ENCODE data around the gene ANKRD44. TPM values are rescaled to one million over a fixed set of nuclear protein-coding genes. Genes with fewer than 3 reads are reported as not detected.

ANKRD44 gene
- total RNA-seq, 4 donors from 2014 or later, result 22.8 to 69.1 (median 37.5) TPM

DNA sequence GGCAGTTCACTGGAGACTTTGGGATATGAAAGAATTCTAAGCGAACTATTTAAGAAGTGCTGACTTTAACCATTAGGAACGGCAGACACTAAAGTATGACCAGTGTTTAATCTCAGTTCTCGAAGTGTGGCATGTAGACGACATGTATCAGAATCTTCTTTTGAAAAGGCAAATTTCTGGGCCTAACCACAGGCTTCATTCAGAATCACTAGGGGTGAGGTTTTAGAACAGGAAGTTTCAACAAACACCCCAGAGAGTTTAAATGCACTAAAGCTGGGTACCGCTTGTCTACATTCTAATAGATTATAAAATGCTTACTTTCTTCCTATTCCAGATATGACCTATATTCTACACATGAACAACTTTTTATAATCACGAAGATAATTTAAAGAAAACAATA, 180.3 kb downstream of the ANKRD44 start:
- TF ChIP-seq, protein P1, sequence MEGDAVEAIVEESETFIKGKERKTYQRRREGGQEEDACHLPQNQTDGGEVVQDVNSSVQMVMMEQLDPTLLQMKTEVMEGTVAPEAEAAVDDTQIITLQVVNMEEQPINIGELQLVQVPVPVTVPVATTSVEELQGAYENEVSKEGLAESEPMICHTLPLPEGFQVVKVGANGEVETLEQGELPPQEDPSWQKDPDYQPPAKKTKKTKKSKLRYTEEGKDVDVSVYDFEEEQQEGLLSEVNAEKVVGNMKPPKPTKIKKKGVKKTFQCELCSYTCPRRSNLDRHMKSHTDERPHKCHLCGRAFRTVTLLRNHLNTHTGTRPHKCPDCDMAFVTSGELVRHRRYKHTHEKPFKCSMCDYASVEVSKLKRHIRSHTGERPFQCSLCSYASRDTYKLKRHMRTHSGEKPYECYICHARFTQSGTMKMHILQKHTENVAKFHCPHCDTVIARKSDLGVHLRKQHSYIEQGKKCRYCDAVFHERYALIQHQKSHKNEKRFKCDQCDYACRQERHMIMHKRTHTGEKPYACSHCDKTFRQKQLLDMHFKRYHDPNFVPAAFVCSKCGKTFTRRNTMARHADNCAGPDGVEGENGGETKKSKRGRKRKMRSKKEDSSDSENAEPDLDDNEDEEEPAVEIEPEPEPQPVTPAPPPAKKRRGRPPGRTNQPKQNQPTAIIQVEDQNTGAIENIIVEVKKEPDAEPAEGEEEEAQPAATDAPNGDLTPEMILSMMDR (IDR thresholded peaks at IDR 0.05; ENCODE audit: low read depth), result no peak

DNA sequence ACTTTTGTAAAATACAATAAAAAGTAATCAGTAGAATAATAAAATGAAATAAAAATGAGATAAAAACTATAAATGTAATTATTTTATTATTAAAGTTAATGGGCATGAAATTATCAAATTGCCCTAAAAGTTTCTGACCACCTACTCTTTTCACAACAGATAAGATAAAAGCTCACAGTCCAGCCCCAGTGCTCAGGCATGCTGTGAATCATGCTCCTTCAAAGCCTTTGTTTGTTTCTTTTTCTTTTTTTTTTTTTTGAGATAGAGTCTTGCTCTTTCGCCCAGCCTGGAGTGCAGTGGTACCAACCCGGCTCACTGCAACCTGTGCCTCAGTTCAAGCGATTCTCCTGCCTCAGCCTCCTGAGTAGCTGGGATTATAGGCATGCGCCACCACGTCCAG, 181.7 kb downstream of the ANKRD44 start:
- TF ChIP-seq, protein P1 (IDR thresholded peaks at IDR 0.05; ENCODE audit: low read depth), result no peak

DNA sequence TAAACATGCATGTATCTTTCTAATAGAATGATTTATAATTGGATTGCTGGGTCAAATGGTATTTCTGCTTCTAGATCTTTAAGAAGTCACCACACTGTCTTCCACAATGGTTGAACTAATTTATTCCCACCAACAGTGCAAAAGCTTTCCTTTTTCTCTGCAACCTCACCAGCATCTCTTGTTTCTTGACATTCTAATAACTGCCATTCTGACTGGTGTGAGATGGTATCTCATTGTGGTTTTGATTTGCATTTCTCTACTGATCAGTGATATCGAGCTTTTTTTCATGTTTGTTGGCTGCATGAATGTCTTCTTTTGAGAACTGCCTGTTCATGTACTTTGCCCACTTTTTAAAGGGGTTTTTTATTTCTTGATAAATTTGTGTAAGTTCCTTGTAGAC, 182.5 kb downstream of the ANKRD44 start:
- TF ChIP-seq, protein P1 (IDR thresholded peaks at IDR 0.05; ENCODE audit: low read depth), result no peak

DNA sequence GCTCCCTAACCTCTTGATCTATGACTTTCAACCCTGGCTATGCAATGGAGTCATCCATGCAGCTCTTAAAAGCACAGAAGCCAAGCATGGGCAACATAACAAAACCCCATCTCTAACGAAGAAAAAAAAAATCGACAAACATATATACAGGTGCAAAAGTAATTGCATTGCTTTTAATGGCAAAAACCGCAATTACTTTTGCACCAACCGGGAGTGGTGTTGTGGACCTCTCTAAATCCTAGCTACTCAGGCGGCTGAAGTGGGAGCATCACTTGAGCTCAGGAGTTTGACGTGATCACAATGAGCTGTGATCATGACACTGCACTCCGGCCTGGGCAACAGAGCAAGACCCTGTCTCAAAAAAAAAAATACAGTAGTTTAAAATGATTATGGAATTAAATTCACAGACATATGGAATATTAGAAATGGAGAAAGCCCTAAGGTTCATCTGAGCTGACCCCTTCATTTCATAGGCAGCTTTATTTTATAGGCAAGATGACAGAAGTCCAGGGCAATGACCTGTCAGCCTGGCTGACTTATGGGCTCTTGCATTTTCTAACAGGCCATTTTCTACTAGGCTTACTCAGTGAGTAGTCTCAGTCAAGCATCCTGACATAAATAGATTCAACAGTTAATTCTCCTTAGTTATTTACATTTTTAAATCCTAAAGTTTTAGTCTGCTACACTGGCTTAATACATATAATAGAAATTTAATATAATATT, 183.8 kb downstream of the ANKRD44 start:
- TF ChIP-seq, protein P1 (IDR thresholded peaks at IDR 0.05; ENCODE audit: low read depth), result no peak

DNA sequence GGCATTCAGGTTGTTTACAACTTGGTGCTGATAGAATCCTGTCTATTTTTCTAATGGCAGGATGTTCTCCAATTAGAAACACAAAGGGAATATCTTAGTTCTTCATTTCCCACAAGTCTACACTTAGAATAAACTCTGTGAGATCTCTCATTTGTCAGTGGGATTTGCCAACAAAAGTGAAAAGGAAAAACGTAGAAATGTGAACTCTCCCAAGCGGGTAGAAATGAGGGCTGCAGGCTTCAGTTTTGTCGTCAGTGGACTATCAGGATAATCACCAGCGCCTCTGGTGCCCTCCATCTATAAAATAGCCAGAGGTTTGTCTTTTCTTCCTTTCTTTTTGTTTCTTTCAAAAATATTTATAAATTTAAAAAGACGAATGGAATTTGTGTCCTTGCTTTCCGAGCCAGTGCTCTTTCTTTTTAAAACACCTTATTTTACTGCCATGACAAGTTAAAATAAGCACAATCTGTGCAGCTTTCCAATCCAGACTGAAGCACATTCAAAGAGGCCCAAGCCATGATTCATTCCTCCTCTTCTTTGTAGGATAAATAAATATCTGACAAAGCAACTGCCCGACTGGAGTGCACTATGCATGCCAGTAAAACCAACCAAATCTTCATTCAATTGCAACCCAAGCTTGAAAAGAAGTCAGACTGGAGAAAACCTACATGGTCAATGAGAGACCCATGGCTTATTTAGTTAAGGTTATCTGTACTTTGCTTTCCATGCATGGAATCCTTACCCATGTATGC, 185.8 kb downstream of the ANKRD44 start:
- TF ChIP-seq, protein P1 (IDR thresholded peaks at IDR 0.05; ENCODE audit: low read depth), result no peak

DNA sequence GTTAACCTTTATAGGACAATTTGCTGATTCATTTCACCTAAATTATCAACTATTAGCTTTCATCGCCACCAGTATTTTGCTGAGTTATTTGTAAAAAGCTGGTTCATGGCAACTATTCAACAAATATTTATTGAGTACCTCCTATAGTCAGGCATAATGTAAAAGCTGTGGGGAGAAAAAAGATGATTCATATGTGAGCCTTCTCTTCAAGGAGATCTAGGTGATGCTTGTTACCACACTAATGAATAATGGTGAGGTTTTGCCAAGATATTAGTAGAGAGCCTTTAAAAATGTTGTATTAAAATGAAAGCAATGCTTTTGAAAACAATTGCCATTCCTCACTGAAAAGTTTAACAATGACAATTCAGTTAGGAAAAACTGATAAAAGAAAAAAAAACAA, 187.8 kb downstream of the ANKRD44 start:
- TF ChIP-seq, protein P1 (IDR thresholded peaks at IDR 0.05; ENCODE audit: low read depth), result no peak

DNA sequence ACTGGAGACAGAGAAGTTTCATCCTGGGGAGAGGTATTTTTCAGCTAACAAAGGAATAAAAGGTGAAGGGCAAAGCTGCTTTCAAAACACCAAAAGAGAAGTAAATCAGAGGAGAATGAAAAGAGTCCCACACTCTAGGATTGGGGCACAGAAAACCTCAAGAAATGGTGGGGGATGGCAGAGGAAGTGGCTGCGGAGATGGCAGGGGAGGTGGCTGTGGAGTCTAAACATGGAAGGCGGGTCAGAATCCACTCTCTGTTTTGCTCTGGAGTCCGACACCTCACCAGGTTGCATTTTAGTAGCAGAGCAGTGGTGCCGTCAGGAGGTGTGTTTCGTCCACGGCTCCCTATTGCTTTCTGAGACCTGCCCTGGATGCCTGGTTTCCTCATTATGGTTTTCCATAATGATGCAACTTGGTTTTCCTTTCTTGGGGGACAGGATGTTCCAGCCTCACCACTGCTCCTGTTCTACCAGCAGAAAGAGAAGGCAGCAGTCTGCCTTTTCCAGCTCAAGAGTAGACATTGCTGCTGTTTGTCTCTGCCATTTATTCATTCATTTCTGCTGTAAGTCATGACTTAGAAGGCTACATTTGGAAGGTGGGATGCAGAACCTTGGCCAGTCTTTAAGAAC, 188.7 kb downstream of the ANKRD44 start:
- TF ChIP-seq, protein P1 (IDR thresholded peaks at IDR 0.05; ENCODE audit: low read depth), result no peak
